Heart right ventricle (tissue), 16 donors: Measurements from ENCODE around the gene ATP11A. TPM values are rescaled to one million over a fixed set of nuclear protein-coding genes. Genes with fewer than 3 reads are reported as not detected.
"Not testable (repeated sequence)": the region's sequence is repeated elsewhere in the genome, so short reads cannot be mapped to it uniquely, and the experiment has no call there.

ENCODE experiments used
- ATAC-seq, 8 donors: fragments of 200-7000 bp; cut with Tn5 transposase; one replicate each; pipeline ENCODE4 v1.9.1; 2020; ENCODE audit warnings: mild to moderate bottlenecking in 8 of 8, moderate library complexity in 8 of 8, moderate number of reproducible peaks in 1 of 8
- DNase-seq, 2 donors: peaks; one replicate each; pipeline ENCODE4 v3.0.0-alpha.2; 2020
- H3K27ac ChIP-seq, 10 donors: fragments of 200-600 bp; sonication (generic) in 2 of 10; one replicate each; pipeline versions ENCODE4 v1.5.0 to v1.8.0; 2020 to 2022; ENCODE audit warnings: mild to moderate bottlenecking in 3 of 10
- H3K27me3 ChIP-seq, 7 donors: fragments of 200-600 bp; one replicate each; pipeline ENCODE4 v1.8.0; 2021 to 2022; ENCODE audit warnings: mild to moderate bottlenecking in 2 of 7
- H3K36me3 ChIP-seq, 9 donors: fragments of 200-600 bp; sonication (generic) in 1 of 9; one replicate each; pipeline versions ENCODE4 v1.5.0 to v1.8.0; 2020 to 2022; ENCODE audit warnings: mild to moderate bottlenecking in 2 of 9
- H3K4me1 ChIP-seq, 9 donors: fragments of 200-600 bp; sonication (generic) in 1 of 9; one replicate each; pipeline versions ENCODE4 v1.5.0 to v1.8.0; 2020 to 2022; ENCODE audit warnings: mild to moderate bottlenecking in 4 of 9
- H3K4me3 ChIP-seq, 10 donors: fragments of 200-600 bp; sonication (generic) in 2 of 10; one replicate each; pipeline versions ENCODE4 v1.5.0 to v1.8.0; 2020 to 2022; ENCODE audit warnings: mild to moderate bottlenecking in 7 of 10, moderate library complexity in 2 of 10
- H3K9me3 ChIP-seq, 11 donors: fragments of 200-600 bp in 10 of 11; sonication (generic) in 2 of 11; one replicate each; pipeline versions ENCODE4 v1.5.0 to v1.8.0; 2013 to 2022; ENCODE audit warnings: mild to moderate bottlenecking in 2 of 11, control low read depth in 1 of 11, moderate library complexity in 1 of 11
- CTCF ChIP-seq, 9 donors: fragments of 200-600 bp; sonication (generic) in 2 of 9; IDR thresholded peaks; one replicate each; pipeline versions ENCODE4 v1.5.0 to v1.8.0; 2021 to 2022; ENCODE audit warnings: antibody characterized with exemption in 9 of 9, mild to moderate bottlenecking in 5 of 9, moderate library complexity in 1 of 9
- WGBS, 2 donors: extraction: QIAGEN DNeasy Blood & Tissue Kit; methylation state at CpG; one replicate each; pipeline ENCODE4 v1.1.7; 2013; ENCODE audit warnings: inconsistent platforms in 1 of 2; 5-methylcytosine and 5-hydroxymethylcytosine counted together
- intact Hi-C, 10 donors: fragments of 100-400 bp; cut with DNase I; formaldehyde crosslinking; loops; one replicate each; pipeline versions ENCODE4 v1.11.1 to v1.14.2; 2022
- polyA plus RNA-seq, 2 donors: library from polyadenylated mRNA; stranded (reverse); fragments of 200-250 nt; gene quantifications; one replicate each; pipeline ENCODE4 v1.2.3, GENCODE V29; 2013
- total RNA-seq, 10 donors: library from RNA; stranded (reverse); fragmentation: NEBNext Ultra II Directional in 3 of 10; extraction: Animal tissue kit (Norgen Biotek cat#: 25700) in 3 of 10; gene quantifications; one replicate each; pipeline versions ENCODE4 v1.2.1 to v1.2.4, GENCODE V29; 2021 to 2023
- donor health status: Arrhythmogenic right ventricular cardiomyopathy.
- donor health status: ischemic (EF 13 %, LVEDD 7.1; RV severe dilation, severe dysfunction).
- donor health status: healthy with polysubstance abuse.
- donor health status: DM: no; HTN: yes; CAD: no.
- donor health status: DM: no; HTN: no; CAD: no.
- donor health status: ischemic (EF 25% LVEDD 6.9; RV normal size, moderate dysfunction).
- donor health status: ischemic (EF 25% LVEDD 5.7; RV mildly dilated, moderate dysfunction).
- donor health status: healthy.
- donor health status: DM: yes; HTN: yes; CAD: no.
- donor health status: Ischemic cardiomyopathy.
- donor health status: ischemic (EF 35%, LVEDD 5.7; RV mildly dilated, moderate dysfunction).
- donor health status: nonischemic (EF 11% LVEDD 7.7; RV severe dilation, severe dysfunction).
- donor health status: DM: yes; HTN: yes; CAD: no.
- donor health status: PGD.
- donor health status: ischemic (EF 29% LVEDD 5.4; RV normal size, mild dysfunction).
- donor health status: nonischemic (EF 23%, LVEDD 6.1; RV moderate dilation, normal function).

ATP11A gene
- total and polyA plus RNA-seq, 12 donors, result 20.0 to 164 (median 107) TPM

DNA sequence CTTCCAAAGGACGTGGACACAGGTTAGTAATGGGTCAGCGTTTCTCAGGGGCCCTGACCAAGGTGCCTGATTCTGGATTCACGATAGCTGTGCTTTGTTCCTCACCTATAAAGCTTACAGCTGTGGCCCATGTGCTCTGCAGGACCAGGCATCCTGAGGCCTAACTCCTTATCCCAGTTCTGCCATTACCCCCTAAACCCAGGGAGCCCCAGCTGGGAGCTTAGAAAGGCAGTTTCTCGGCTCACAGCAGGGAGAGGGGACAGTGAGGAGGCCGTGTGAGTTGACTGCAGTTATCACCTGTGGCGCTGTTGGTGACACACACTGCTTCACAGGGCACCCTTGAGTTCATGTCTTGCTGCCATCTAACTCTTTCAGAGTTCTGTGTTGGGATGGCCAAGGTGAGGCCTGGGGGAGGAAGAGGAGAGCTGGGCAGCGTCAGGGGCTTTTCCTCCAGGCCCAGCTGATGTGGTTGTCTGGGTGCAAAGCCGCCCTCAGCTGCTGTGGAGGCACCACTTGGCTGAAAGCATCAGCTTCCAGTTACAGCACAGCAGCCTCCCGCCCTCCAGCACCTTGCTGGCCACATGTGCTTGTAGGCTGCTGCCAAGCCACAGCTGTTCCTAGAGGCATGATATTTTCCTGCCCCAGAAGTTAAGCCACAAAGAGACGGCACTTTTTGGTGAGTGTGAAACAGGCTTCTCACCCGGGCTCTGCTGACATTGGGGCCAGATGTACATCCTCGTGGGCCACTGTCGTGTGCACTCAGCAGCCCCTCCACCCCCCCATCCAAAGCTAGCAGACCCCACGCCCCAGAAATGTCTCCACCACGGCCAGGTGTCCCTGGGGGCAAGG lies 179.6 kb downstream of the ATP11A start:
- DNase-seq (no peak), ATAC-seq (no peak)
- H3K27ac ChIP-seq, result no peak overlapping the region
- WGBS, 2 donors, result 89 to 90% methylated on average over 15 of the region's 15 CpGs
- TF ChIP-seq CTCF (IDR thresholded peaks at IDR 0.05), result no peak
- no peaks in the 10 kb centered on the region for H3K9me3 ChIP-seq
- intact Hi-C loops, result loop anchor here in 3 of 10 donors (5.0 to 10.0 kb wide), 2 partner anchors 227 to 235 kb away; no protein-coding TSS in a partner anchor
- no peaks in the 10 kb centered on the region for H3K27me3 ChIP-seq
- no peak overlapping the region for H3K4me3 ChIP-seq
- peaks cover 0 to 13% (median 6%) of the 10 kb centered on the region in 9 donors for H3K4me1 ChIP-seq
- peaks cover 0 to 75% (median 27%) of the 10 kb centered on the region in 9 donors for H3K36me3 ChIP-seq

GRCh38 chr13:112870051-112870331 lies 180.2 kb downstream of the ATP11A start:
- H3K4me3 ChIP-seq, result no peak overlapping the region
- peaks cover 0 to 78% (median 27%) of the 10 kb centered on the region in 9 donors for H3K36me3 ChIP-seq
- H3K27ac ChIP-seq, result no peak overlapping the region
- no peak for TF ChIP-seq CTCF (IDR thresholded peaks at IDR 0.05)
- H3K27me3 ChIP-seq, result no peaks in the 10 kb centered on the region
- H3K9me3 ChIP-seq, result no peaks in the 10 kb centered on the region
- intact Hi-C loops, result loop anchor here in 3 of 10 donors (5.0 to 10.0 kb wide), 2 partner anchors 228 to 235 kb away; no protein-coding TSS in a partner anchor
- peaks cover 0 to 18% (median 10%) of the 10 kb centered on the region in 9 donors for H3K4me1 ChIP-seq
- 85 to 92% methylated on average over 2 of the region's 2 CpGs for WGBS, 2 donors
- DNase-seq, result no peak
- no peak for ATAC-seq

DNA sequence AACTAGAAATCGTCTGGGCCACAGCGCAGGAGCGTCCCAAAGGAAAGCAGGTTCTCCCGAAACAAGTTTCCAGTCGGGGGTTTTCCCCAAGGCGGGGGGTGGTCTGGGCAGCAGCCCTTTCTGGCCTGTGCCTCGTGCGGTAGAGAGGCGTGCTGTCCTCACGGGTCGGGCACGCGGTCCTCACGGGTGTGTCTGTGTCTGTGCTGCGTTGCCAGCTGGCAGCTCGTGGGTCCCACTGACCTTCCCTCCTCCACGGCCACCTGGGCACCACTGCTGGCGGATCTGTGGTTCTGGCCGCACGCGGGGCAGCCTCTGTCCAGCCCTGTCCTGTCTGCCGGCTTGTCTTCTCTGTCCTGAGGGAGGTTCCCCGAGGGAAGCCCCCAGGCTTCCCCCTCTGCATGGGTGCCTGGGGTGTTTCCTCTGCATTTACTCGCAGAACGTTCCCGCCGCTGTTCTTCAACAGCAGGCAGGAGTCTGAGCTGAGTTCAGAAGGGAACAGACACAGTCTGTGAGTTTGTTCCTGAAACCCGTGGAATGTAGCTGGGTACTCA lies 181.0 kb downstream of the ATP11A start:
- Histone ChIP-seq H3K9me3 (no peaks in the 10 kb centered on the region), H3K4me3 (no peak overlapping the region), H3K27ac (no peak overlapping the region), H3K36me3 (peaks cover 0 to 76% (median 22%) of the 10 kb centered on the region in 9 donors), H3K27me3 (no peaks in the 10 kb centered on the region), H3K4me1 (peaks cover 0 to 18% (median 10%) of the 10 kb centered on the region in 9 donors)
- no peak for DNase-seq
- intact Hi-C loops, result loop anchor here in 3 of 10 donors (5.0 to 10.0 kb wide), 2 partner anchors 229 to 236 kb away; no protein-coding TSS in a partner anchor
- no peak for ATAC-seq
- TF ChIP-seq CTCF (IDR thresholded peaks at IDR 0.05), result no peak
- 89 to 90% methylated on average over 28 of the region's 28 CpGs for WGBS, 2 donors

DNA sequence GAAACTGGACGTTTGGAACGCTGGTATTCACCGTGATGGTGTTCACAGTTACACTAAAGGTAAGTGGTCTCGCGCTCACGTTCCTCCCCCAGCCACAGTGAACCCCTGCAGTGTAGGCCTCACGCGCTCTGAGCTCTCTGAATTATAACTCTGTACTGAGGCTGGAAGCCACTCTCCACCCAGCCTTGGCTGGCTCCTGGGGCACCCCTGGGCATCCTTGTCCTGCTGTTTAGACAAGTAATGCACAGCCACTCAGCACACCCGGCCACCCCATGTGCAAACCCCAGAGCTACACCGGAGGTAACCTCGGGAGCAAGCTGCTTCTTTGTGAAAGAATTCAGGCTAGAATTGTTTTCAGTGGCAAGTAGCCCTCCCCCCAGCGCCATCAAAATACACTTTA lies 181.9 kb downstream of the ATP11A start:
- H3K4me1 ChIP-seq, result peaks cover 0 to 18% (median 10%) of the 10 kb centered on the region in 9 donors
- no peak overlapping the region for H3K27ac ChIP-seq
- H3K27me3 ChIP-seq, result no peaks in the 10 kb centered on the region
- ATAC-seq (no peak), DNase-seq (no peak)
- TF ChIP-seq CTCF (IDR thresholded peaks at IDR 0.05), result no peak
- intact Hi-C loops, result loop anchor here in 3 of 10 donors (5.0 to 10.0 kb wide), 2 partner anchors 229 to 237 kb away; no protein-coding TSS in a partner anchor
- no peaks in the 10 kb centered on the region for H3K9me3 ChIP-seq
- WGBS, 2 donors, result 92 to 97% methylated on average over 12 of the region's 12 CpGs
- H3K4me3 ChIP-seq, result no peak overlapping the region
- H3K36me3 ChIP-seq, result peaks cover 0 to 76% (median 23%) of the 10 kb centered on the region in 9 donors

DNA sequence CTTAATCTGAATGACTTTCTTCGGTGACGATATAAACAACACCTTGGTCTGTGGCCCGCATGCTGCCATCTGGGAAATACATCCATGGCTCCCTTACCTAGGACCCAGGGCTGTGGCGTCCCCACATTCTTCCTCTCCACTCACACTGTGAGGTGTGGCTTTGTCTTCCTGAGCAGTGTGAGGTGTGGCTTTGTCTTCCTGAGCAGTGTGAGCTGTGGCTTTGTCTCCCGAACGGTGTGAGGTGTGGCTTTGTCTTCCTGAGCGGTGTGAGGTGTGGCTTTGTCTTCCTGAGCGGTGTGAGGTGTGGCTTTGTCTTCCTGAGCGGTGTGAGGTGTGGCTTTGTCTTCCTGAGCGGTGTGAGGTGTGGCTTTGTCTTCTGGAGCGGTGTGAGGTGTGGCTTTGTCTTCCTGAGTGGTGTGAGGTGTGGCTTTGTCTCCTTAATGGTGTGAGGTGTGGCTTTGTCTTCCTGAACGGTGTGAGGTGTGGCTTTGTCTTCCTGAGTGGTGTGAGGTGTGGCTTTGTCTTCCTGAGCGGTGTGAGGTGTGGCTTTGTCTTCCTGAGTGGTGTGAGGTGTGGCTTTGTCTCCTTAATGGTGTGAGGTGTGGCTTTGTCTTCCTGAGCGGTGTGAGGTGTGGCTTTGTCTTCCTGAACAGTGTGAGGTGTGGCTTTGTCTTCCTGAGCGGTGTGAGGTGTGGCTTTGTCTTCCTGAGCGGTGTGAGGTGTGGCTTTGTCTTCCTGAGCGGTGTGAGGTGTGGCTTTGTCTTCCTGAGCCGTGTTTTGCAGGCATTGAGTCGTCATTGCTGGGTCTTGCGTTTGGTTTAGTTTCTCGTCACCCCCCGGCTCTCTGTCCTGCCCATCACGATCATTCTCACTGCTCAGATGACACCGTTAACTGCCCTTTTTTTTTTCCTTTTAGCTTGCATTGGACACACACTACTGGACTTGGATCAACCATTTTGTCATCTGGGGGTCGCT lies 183.1 kb downstream of the ATP11A start:
- intact Hi-C loops, result loop anchor here in 3 of 10 donors (5.0 to 10.0 kb wide), 2 partner anchors 231 to 238 kb away; no protein-coding TSS in a partner anchor
- not testable (repeated sequence) for H3K27me3 ChIP-seq, H3K4me3 ChIP-seq, DNase-seq, H3K9me3 ChIP-seq
- H3K36me3 ChIP-seq, result peaks cover 0 to 76% (median 16%) of the 10 kb centered on the region in 9 donors
- ATAC-seq, result peak in 1 of 8 donors; percentile 45
- peaks cover 0 to 18% (median 10%) of the 10 kb centered on the region in 9 donors for H3K4me1 ChIP-seq
- WGBS, 2 donors, result 54 to 62% methylated on average over 25 of the region's 25 CpGs
- H3K27ac ChIP-seq, result peak overlapping the region in 7 of 10 donors; percentile 28 to 75 (median 54)
